8988T (cell line): ENCODE data around the gene LHX4.

ENCODE experiments used
- DNase-seq: peaks from one replicate; pipeline ENCODE4 v3.0.0; 2011

The LHX4 gene

GRCh38 chr1:180259431-180260338 lies 29.6 kb downstream of the LHX4 start:
- DNase-seq: no peak

- no peak for DNase-seq
Measured at GRCh38 chr1:180260541-180260940, 30.5 kb downstream of the LHX4 start.

- no peak for DNase-seq
Measured at GRCh38 chr1:180261030-180261429, 31.0 kb downstream of the LHX4 start.

GRCh38 chr1:180261524-180262155 lies 31.6 kb downstream of the LHX4 start:
- no peak for DNase-seq

- no peak for DNase-seq
Measured at GRCh38 chr1:180262628-180263488, 32.8 kb downstream of the LHX4 start.

- DNase-seq: no peak
Measured at GRCh38 chr1:180264595-180264994, 34.5 kb downstream of the LHX4 start.

GRCh38 chr1:180265201-180265600 lies 35.1 kb downstream of the LHX4 start:
- no peak for DNase-seq

GRCh38 chr1:180265871-180266270 lies 35.8 kb downstream of the LHX4 start:
- no peak for DNase-seq

GRCh38 chr1:180266275-180267210 lies 36.5 kb downstream of the LHX4 start:
- DNase-seq: no peak

- DNase-seq: no peak
Measured at GRCh38 chr1:180267211-180267561, 37.1 kb downstream of the LHX4 start.

GRCh38 chr1:180267761-180268555 lies 37.9 kb downstream of the LHX4 start:
- no peak for DNase-seq

- no peak for DNase-seq
Measured at GRCh38 chr1:180268556-180269075, 38.6 kb downstream of the LHX4 start.

GRCh38 chr1:180269645-180270529 lies 39.8 kb downstream of the LHX4 start:
- no peak for DNase-seq

- no peak for DNase-seq
Measured at GRCh38 chr1:180270530-180271271, 40.6 kb downstream of the LHX4 start.

- no peak for DNase-seq
Measured at GRCh38 chr1:180271272-180272255, 41.5 kb downstream of the LHX4 start.

- DNase-seq: no peak
Measured at GRCh38 chr1:180272395-180272794, 42.3 kb downstream of the LHX4 start.

GRCh38 chr1:180273066-180273465 lies 43.0 kb downstream of the LHX4 start:
- DNase-seq: no peak

- DNase-seq: no peak
Measured at GRCh38 chr1:180274221-180274620, 44.2 kb downstream of the LHX4 start.
